GM12874 (cell line): ENCODE data around the gene ZNF382.

Source experiments
- TF ChIP-seq, protein P1 (sequence below): IDR thresholded peaks from 2 replicates; pipeline ENCODE4 v1.5.1; 2011; ENCODE audit warnings: low read depth, mild to moderate bottlenecking, control low read depth, low read length, moderate library complexity; ENCODE audit not compliant: insufficient read depth

The ZNF382 gene

GRCh38 chr19:36605101-36605876, at the start of gene ZNF382:
Gene ZNF382 (plus strand): TSS chr19:36605313. CDS start chr19:36609915, 4,602 bp downstream.
- TF ChIP-seq, protein P1, sequence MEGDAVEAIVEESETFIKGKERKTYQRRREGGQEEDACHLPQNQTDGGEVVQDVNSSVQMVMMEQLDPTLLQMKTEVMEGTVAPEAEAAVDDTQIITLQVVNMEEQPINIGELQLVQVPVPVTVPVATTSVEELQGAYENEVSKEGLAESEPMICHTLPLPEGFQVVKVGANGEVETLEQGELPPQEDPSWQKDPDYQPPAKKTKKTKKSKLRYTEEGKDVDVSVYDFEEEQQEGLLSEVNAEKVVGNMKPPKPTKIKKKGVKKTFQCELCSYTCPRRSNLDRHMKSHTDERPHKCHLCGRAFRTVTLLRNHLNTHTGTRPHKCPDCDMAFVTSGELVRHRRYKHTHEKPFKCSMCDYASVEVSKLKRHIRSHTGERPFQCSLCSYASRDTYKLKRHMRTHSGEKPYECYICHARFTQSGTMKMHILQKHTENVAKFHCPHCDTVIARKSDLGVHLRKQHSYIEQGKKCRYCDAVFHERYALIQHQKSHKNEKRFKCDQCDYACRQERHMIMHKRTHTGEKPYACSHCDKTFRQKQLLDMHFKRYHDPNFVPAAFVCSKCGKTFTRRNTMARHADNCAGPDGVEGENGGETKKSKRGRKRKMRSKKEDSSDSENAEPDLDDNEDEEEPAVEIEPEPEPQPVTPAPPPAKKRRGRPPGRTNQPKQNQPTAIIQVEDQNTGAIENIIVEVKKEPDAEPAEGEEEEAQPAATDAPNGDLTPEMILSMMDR, result no peak

GRCh38 chr19:36564391-36564790, 40.7 kb upstream of the ZNF382 start:
- TF ChIP-seq, protein P1, result no peak

DNA sequence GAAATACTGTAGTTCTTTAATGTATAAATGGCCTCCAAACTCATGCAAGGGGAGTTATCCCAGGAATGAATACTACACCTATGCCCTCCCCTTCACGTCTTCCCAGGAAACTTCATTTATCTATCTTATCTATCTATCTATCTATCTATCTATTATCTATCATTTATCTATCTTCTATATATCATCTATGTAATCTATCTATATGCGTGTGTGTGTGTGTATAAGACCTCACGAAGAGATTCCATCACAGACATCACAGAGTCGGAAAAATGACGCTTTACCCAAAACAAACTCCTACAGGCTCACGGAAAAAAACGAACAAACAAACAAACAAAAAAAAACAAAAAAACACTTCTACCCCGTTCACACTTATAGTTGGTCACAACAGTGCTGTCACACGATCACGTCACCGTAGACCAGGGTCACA, 32.5 kb upstream of the ZNF382 start:
- TF ChIP-seq, protein P1, result no peak

DNA sequence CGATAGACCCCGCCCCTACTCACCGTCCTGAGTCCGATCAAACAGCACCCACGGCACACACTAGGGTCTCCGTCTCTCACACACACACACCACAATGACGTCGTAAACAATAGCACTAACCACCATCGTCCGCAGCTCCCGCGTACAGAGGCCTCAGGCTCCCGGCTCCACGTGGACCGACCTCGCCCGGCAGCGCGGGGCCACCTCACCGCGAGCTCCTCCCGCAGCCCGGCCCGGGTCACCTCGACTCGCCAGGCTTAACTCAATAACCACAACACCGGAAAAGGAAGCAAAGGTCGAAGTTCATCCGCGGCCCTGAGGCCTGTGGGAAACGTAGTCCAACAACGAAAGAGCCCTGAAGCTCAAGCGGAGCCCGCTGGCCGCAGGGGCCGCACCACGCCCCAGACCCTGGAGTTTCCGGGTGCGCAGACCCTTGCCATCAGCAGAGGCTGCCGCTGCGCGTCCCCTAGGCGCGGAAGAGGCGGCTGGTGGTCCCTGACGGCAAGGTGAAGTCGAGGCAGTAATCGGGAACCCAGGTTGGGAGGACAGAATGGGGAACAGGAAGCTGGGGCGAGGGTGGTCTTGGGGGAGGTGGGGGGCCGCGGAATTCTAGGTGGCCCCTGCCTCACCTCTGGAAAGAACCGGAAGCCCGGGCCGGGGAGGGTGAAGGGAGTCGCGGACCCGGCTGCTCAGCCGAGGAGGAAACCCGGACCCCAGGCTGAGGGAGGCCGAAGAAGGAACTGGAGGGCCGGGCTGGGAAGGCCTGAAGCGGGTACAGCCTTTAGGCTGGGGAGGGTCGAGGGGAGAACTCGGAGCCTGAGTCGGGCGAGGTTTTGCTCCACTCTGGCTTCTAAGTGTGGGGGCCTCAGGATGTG, 31.9 kb upstream of the ZNF382 start, which contains the start of gene ZNF529:
Gene ZNF529 (minus strand): TSS at position 273 of the 875 bp plus-strand sequence. CDS start 946 bp downstream, outside the sequence.
- TF ChIP-seq, protein P1, result no peak

DNA sequence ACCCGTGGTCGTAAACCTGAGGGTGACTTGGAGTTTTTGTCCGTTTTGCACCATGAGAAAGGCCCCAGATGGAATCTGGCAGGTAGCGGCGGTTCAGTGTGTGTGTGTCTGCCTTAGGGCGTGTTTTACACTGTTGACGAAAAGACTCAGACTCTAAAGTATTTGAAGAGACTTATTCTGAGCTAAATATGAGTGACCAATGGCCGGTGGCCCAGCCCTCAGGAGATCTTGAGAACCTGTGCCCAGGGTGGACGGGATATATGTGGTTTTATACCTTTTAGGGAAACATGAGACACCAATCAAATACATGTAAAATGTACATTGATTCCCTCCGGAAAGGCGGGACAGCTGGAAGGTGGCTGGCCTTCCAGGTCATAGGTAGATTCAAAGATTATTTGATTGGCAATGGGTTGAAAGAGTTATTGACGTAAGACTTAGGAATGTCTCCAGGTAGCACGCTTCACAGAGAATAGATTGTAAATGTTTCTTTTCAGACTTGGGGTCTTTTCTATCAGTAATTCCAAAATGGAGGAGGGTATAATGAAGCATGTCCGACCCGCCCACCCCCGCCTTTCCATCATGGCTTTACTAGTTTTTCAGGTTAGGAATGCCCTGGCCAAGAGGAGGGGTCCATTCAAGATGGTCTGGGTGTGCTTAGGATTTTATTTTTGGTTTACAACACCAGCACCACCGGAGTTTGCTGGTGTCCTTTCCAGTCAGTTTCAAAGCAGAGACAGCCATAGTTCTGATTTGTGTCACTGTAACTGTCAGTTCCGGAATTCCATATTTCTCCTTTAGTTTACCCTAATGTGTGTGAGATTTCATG, 31.0 kb upstream of the ZNF382 start:
- TF ChIP-seq, protein P1, result no peak

- TF ChIP-seq, protein P1, result no peak
These were observed 30.4 kb upstream of the ZNF382 start for GRCh38 chr19:36574741-36575140.
